ENCODE measurements around the gene SMARCD1.
"Not testable (repeated sequence)": the region's sequence is repeated elsewhere in the genome, so short reads cannot be mapped to it uniquely, and the experiment has no call there.

Gene SMARCD1

DNA sequence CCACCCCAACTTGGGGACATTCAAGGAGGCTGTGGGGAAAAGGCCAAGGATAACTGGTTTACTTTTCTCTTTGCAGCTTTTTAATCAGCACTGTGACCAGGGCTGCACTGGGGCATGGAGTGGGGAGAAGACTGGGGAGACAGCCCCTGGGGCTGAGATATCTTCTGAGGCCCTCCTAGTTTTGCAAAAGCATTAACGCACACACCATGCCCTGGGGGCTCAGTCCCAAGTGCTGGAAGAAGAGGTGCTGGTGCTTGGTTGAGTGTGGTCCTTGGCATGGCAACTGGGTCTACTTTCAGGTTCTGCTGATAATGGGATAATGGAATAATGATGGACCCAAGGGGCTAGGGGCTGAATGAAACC is 9.4 kb upstream of the SMARCD1 start:
- in situ Hi-C loops (cut with MboI; ENCODE audit: low sequenced_read_pairs) = no loop called here

DNA sequence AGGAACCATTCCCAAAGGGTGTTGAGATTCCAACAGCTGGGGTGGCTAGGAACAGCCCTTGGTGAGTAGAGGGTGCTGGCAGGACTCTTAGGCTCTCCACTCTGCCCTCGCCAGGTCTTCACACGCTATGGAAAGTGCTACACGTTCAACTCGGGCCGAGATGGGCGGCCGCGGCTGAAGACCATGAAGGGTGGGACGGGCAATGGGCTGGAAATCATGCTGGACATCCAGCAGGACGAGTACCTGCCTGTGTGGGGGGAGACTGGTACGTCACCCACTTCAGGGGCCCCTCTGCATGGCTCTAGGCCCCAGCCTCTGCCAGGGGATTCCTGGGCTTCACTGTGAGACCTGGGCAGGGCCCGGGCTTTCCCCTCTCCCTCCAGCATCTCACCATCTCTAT is 8.0 kb upstream of the SMARCD1 start:
- in situ Hi-C loops (cut with MboI; ENCODE audit: low sequenced_read_pairs) = no loop called here

DNA sequence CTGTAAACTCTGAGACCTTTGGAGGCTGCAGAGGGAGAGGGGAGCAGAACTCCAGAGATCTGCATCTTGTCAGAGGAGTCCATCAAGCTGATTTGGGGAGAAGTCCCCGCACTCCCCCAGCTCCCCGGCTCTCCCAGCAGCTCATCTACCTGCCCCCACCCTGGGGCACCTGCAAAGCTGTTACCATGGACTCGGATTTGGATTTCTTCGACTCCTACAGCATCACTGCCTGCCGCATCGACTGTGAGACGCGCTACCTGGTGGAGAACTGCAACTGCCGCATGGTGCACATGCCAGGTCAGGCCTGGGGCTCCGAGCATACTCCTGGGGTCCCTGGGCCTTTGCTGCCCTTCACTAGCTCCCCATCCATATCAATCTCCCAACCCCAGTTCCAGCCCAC is 6.9 kb upstream of the SMARCD1 start:
- in situ Hi-C loops (cut with MboI; ENCODE audit: low sequenced_read_pairs) = no loop called here

DNA sequence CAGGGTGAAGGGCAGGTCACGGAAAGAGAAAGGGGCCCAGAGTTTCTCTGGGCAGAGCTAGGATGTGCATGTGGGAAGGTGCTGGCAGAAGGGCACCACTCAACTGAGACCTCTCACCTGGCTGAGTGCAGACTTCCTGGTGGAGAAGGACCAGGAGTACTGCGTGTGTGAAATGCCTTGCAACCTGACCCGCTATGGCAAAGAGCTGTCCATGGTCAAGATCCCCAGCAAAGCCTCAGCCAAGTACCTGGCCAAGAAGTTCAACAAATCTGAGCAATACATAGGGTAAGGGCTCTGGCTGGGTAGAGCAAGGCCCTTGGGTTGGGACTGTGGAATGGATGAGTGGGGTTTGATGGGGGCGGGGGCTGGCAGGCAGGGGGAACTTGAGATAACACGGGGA is 5.4 kb upstream of the SMARCD1 start:
- in situ Hi-C loops (cut with MboI; ENCODE audit: low sequenced_read_pairs) = no loop called here

DNA sequence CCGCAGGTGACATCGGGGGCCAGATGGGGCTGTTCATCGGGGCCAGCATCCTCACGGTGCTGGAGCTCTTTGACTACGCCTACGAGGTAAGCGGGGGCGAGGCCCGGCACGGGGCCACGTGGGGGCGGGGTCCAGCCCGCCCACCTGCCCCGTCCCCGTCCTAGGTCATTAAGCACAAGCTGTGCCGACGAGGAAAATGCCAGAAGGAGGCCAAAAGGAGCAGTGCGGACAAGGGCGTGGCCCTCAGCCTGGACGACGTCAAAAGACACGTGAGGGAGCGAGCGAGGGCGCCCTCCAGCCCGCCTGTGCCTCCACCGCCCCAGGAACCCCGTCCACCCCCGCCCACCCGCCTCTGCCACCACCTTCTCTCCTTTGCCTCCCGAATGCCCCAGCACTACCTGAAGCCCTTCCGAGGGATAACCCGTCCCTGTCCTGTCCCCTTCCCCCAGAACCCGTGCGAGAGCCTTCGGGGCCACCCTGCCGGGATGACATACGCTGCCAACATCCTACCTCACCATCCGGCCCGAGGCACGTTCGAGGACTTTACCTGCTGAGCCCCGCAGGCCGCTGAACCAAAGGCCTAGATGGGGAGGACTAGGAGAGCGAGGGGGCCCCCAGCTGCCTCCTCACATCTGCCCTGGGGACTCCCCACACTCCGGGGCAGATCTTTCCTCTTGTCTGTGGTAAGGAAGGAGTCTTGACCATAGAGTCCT is 3.9 kb upstream of the SMARCD1 start:
- in situ Hi-C loops (cut with MboI; ENCODE audit: low sequenced_read_pairs) = no loop called here

DNA sequence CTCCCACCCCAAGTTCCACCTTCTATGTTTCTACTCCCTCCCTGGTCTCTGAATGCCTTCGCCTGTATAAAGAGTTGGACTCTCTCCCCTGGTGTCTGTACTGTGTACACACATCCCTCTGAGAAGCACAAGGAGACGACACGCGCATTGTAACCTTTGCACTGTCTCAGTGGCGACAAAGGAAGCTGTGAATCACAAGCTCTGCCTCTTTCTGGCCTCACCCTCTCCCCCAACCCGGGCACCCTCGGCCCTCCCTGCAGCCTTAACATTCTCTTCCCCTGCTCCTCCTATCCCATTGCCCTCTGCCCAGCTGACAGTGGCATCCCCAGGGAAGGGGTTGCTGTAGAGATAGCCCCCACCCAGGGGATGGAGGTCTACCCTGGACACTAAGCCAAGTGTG is 2.5 kb upstream of the SMARCD1 start:
- in situ Hi-C loops (cut with MboI; ENCODE audit: low sequenced_read_pairs) = no loop called here

DNA sequence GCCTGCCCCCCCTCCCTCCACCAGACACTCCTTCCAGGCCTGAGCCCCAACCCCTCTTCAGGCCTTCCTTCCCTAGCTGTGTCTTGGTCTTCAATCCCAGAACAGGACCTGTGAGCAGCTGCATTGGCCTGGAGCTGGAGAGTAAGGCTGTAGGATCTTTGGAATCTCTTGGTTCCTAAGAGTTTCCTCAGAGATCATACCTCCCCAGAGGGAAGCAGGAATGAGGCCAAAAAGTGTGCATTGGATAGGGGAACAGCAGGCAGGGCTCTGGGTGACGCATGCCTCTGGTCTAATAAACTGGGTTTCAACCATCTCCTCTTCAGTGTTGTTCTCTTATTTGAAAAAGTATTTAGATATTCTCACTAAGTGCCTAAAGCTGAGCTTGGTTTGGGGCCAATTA is 1.8 kb upstream of the SMARCD1 start:
- in situ Hi-C loops (cut with MboI; ENCODE audit: low sequenced_read_pairs) = no loop called here

DNA sequence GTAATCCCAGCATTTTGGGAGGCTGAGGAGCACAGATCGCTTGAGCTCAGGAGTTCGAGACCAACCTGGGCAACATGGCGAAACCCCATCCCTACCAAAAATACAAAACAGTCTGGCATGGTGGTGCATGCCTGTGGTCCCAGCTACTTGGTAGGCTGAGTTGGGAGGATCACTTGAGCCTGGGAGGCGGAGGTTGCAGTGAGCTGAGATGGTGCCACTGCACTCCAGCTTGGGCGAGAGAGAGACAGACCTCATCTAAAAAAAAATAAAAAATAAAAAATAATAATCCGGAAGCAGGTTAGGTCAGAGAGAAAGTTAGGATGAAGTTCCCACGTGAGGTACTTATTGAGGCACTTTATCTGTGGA is 750 bp upstream of the SMARCD1 start:
- in situ Hi-C loops (cut with MboI; ENCODE audit: low sequenced_read_pairs) = not testable (repeated sequence)

DNA sequence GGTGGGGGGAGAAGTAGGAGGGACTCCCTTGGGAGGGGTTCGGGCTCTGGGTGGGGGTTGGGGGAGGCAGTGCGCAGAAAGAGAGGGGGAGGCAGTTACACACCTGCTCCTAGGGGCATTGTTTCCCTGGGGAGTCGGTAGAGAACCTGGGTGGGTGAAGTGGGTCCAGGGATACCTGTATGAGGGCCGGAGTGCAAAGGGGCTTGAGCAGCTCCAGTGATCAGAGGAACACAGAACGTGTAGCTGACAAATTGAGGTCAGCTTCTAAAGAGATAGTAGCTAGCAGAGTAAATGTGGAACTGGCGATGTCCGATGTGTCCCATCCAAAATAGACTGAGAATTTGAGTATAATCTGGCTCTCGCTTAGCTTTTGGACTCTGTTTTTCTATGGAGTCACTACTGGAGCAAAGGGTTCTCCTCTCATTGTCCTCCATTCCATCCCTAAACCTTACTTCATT is 502 bp downstream of the SMARCD1 start:
- in situ Hi-C loops (cut with MboI; ENCODE audit: low sequenced_read_pairs) = no loop called here

DNA sequence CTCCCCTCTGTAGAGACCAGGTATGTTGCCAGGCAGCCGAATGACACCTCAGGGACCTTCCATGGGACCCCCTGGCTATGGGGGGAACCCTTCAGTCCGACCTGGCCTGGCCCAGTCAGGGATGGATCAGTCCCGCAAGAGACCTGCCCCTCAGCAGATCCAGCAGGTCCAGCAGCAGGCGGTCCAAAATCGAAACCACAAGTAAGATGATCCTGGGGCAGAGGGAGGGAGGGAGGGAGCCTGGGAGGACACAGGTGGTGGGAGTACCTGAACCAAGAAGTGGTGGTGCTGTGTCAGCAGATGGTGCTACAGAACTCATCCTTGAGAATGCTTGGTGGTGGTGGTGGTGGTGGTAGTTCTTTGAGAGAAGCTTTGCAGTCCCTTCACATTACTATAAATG is 1.0 kb downstream of the SMARCD1 start:
- in situ Hi-C loops (cut with MboI; ENCODE audit: low sequenced_read_pairs) = no loop called here

DNA sequence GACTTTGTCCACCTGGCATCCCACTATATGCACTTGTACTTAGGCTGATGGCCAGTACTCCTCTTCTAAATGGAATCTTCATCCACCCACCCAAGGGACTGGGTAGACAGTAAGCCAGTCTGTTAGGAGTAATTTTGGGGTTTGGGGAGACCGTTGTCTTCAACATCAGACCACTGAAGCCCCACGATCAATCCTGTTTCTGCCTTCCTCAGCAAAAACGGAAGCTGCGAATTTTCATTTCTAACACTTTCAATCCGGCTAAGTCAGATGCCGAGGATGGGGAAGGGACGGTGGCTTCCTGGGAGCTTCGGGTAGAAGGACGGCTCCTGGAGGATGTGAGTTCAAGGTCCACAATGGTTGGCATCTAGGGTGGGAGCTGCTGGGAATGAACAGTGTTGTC is 2.0 kb downstream of the SMARCD1 start:
- in situ Hi-C loops (cut with MboI; ENCODE audit: low sequenced_read_pairs) = no loop called here

DNA sequence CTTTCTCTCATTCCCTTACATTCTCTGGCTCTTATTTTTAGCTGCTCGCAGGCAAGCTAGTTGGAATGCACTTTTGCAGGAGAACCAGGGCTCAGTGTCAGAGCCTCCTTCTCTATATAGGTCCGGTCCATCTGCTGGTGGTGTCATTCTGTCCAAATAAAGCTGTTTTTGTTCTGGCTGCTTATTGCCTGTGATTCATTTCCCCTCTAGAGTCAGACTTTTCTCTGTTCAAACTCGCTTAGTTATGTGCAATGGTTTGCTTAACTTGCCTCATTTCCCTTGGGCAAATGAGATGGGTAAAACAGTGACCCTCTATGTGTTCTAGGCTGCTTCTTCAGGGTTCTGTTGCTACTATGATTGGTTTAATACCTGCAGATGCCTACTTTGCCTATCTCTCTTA is 2.9 kb downstream of the SMARCD1 start:
- in situ Hi-C loops (cut with MboI; ENCODE audit: low sequenced_read_pairs) = no loop called here

DNA sequence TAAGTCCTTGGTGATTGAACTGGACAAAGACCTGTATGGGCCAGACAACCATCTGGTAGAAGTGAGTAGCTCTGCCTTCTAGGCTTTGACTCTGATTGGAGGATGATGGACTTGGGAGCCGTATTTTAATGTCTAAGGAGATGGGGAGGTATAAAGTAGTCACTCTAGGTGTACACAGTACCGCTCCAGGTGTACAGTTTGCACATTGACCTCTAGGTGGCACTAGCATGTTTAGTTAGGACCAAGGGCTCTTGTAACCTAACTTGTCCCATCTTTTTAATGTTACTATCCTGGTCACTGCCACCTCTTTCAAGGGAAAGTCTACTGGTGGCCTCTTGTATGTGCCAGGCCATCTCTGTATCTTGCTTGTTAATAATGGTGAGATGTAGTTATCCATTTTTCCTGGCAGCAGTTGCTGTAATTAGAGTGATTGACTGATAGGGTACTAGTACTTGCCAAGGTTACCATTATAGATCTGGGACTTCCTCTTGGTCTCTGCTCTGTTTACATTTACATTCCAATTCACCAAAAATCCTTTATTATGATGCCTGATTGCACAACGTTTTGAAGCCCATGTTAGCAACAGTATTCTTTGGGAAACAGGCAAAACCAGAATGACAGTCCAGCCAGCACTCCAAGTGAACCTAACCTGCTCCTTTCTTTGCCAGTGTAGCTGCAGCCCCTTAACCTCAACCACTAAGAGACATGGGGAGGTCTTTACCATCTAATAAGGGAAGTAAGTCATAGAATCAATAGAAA is 3.6 kb downstream of the SMARCD1 start:
- in situ Hi-C loops (cut with MboI; ENCODE audit: low sequenced_read_pairs) = no loop called here

DNA sequence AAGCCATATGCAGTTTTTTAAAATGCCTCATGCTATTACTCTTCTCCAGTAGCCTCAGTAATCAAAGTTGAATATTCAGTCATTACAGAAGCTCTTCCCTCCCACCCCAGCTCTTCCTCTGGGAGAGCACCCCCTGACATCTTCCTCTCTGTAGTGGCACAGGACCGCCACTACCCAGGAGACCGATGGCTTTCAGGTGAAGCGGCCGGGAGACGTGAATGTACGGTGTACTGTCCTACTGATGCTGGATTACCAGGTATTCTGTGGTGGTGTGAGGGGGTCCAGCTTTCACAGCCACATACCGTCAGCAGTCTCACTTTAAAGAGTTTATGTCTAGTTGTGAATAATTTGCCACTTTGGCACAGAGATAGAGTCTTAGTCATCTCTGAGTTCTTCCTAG is 4.6 kb downstream of the SMARCD1 start:
- in situ Hi-C loops (cut with MboI; ENCODE audit: low sequenced_read_pairs) = no loop called here

DNA sequence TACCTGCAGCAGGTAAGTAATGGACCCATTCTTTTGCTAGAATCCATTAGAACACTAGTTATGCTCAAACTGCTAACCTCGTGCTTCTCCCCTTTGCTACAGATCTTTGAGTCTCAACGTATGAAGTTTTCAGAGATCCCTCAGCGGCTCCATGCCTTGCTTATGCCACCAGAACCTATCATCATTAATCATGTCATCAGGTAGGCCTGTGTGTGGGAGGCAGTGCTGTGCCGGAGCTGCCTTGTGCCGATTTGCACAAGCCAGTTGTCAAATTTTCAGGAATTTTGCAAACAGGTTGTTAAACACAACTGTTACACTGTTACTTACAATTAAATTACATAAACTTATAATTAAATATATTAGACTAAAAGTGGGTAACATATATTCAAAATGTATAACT is 5.2 kb downstream of the SMARCD1 start:
- in situ Hi-C loops (cut with MboI; ENCODE audit: low sequenced_read_pairs) = no loop called here

DNA sequence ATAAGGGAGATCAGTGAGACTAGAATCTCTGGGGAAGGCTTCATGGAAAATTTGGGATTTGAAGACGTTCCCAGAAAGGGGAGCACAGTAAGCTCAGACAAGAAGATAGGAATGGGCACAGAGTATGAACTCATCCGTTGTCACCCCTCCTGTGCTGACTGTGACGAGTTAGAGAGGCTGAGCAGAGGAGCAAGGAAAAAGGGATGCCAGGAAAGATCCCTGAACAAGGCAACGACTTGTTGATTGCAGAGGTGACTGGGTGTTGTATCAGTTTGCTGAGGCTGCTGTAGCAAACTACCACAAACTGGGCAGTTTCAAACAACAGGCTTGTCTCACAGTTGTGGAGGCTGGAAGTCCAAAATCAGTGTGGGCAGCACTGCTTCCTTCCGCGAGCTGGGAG is 12.8 kb downstream of the SMARCD1 start:
- in situ Hi-C loops (cut with MboI; ENCODE audit: low sequenced_read_pairs) = no loop called here

DNA sequence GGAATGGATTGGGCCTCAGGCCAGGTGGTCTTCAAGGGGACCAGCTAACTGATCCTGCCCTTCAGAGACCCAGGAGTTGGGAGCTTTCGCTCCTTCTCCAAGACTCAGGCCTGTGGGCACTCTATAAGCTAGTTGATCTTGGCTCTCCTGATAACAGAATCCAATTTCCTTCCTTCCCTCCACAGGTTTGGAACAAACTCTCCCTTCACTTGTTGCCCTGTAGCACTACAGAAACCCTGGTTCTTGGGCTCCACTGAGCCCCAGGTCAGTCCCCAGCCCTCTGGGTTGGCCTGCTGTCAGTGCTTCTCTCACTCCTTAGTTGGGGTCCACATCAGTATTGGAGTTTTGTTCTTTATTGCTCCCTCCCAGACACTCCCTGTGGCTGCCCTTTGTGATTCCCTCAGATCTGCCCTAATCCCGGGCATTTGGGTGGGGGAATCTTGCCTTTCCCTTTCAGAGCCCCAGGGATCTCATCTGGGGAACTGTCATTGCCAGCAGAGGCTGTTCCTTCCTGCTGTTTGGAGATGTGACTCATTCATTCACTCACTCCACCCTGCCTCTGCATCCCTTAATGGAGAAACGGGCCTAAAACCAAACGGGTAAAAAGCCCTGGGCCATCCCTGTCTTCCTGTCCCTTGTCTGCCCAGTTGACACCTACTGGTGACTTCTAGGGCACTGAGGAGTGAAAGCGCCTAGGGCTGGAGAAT is 14.3 kb downstream of the SMARCD1 start:
- in situ Hi-C loops (cut with MboI; ENCODE audit: low sequenced_read_pairs) = no loop called here

DNA sequence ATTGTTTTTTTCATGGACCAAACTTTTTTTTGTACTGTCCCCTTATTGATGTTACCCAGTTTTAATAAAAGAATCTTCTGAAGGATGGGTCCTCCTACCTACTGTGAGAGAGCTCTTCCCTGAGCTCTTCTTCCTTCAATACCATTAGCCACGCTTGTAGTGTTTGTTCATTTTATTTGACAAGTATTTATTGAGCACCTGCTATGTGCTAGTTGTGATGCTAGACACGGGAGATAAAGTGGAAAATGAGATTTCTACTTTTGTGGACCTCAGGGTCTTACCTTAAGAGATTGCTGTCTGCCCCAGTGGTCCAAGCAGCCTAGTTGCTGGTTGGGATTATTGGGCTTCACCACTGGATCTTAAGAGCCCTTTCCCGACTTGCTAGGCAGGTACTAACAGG is 15.4 kb downstream of the SMARCD1 start:
- in situ Hi-C loops (cut with MboI; ENCODE audit: low sequenced_read_pairs) = no loop called here

DNA sequence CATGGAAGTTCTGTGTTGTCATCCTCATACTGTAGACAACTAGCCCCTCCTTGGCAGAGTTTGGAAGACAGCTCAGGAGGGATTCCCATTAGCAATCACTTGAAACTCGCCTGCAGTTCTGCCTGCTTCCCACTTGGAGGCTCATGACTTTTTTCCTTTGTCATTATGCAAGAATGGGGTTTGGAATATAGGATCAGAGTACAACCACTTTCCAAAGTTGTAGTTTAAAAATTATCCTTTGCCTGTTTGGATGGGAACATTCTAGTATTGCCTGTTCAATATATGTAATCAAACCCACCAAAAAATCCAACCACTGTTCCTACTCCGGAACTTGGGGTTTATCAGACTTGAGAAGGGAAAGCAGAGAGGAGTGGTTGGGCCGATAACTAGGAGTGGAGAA is 16.5 kb downstream of the SMARCD1 start:
- in situ Hi-C loops (cut with MboI; ENCODE audit: low sequenced_read_pairs) = no loop called here

DNA sequence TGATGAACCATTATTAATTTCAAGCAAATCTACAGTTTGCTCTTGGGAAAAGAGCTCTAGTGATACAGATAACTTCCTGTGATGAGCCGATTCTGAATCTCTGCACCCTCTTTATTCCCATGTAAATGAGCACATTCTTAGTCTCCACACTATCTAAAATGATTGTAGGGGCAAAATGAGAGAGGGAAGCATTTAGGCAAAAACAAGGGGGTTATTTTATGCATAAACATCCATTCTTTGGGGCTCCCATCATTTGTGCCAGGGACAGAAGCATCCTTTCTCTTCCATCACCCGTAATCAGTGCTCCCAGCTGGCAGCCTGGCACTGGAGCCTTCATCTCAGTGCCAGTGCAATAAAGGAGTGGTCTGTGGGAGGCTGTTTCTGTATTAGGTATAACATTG is 17.0 kb downstream of the SMARCD1 start:
- in situ Hi-C loops (cut with MboI; ENCODE audit: low sequenced_read_pairs) = no loop called here

DNA sequence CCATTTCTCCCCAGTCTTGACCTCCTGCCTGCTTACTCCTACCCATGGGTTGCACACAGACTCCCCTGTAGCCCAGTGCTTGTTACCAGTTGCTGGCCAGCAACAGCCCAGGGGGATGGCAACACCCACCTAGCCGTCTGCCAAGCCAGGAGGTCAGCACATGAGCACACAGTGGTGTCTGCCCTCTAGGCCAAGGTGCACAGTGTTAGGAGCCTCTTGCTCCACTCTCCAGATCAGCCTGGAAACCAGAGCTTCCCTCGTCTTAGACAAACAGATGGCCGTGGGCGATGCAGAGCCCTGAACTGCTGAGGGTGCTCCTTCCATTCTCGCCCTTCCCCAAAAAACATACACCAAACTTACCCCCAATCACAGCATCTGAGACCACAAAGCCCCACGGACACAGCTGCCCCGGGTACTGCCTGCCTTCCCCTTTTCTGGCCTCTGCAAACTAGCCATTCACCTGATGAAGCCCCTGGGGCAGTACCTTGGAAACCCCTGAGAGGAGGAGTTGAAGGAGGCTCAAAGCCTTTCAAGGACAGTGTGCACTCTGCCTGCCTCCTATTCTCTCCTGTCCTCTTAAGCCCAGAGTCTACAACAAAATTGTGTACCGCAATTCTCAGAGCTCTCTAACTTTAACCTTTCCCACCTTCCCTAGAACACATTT is 17.6 kb downstream of the SMARCD1 start:
- in situ Hi-C loops (cut with MboI; ENCODE audit: low sequenced_read_pairs) = no loop called here

DNA sequence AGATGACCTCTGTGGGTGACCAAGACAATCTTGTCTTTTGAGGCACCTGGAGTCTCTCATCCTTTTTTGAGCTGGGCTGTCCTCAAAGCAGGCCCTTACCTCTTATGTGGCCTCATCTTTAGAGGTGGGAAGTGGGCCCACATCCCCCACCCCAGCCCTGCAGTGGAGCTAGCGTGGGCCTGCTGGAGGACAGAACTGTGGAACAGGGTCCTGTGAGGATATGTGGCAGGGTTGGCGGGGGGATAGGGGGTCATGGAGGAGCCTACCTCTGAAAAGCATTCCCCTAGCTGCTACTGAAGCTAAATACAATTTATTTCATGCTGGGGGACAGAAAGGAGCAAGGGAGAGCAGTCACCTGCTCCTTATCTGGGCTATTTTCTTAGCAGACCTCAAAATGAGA is 18.2 kb downstream of the SMARCD1 start:
- in situ Hi-C loops (cut with MboI; ENCODE audit: low sequenced_read_pairs) = no loop called here
